WTC11 (cell line): ENCODE measurements around the gene PFN1. TPM values are rescaled to one million over a fixed set of nuclear protein-coding genes. Genes with fewer than 3 reads are reported as not detected.

Experiments
- ATAC-seq: fragments of 200-7000 bp; cut with Tn5 transposase; 2 replicates; pipeline ENCODE4 v1.10.0; 2021; ENCODE audit warnings: mild to moderate bottlenecking, moderate library complexity
- CTCF ChIA-PET: fragments of 300-600 bp; sonication (Branson Sonifier 250); formaldehyde crosslinking; loops from one replicate; lab custom pipeline; 2021; ENCODE audit warnings: antibody characterized with exemption; lab: Charles Lee
- POLR2A ChIA-PET: fragments of 350-600 bp; sonication (Branson Sonifier 250); formaldehyde crosslinking; loops from one replicate; lab custom pipeline; 2021; ENCODE audit warnings: antibody characterized with exemption; lab: Charles Lee
- DNase-seq: peaks from one replicate; pipeline ENCODE4 v3.0.0; 2021; ENCODE audit warnings: low spot score
- H3K27ac Mint-ChIP-seq: 2 replicates; pipeline ENCODE4 v1.8.0; 2021; ENCODE audit warnings: mixed read lengths
- H3K27me3 Mint-ChIP-seq: 2 replicates; pipeline ENCODE4 v1.8.0; 2021; ENCODE audit warnings: low read depth, mild to moderate bottlenecking, moderate library complexity, mixed read lengths
- H3K36me3 Mint-ChIP-seq: 2 replicates; pipeline ENCODE4 v1.8.0; 2021; ENCODE audit warnings: mixed read lengths
- H3K4me1 Mint-ChIP-seq: 2 replicates; pipeline ENCODE4 v1.8.0; 2022; ENCODE audit warnings: mixed read lengths
- H3K4me3 Mint-ChIP-seq: 2 replicates; pipeline ENCODE4 v1.8.0; 2021; ENCODE audit warnings: mild to moderate bottlenecking, moderate library complexity, mixed read lengths
- H3K9me3 Mint-ChIP-seq: 2 replicates; pipeline ENCODE4 v1.8.0; 2021; ENCODE audit warnings: mixed read lengths
- CTCF ChIP-seq: fragments of 200-600 bp; IDR thresholded peaks from 2 replicates; pipeline ENCODE4 v1.8.0; 2022; ENCODE audit warnings: antibody characterized with exemption
- E2F5 ChIP-seq: sonication (generic); formaldehyde crosslinking; IDR thresholded peaks from 2 replicates; pipeline ENCODE4 v1.8.1; 2022; ENCODE audit warnings: mild to moderate bottlenecking, moderate library complexity, missing genetic modification reagents
- ERG ChIP-seq: fragments of 250-450 bp; sonication (Bioruptor Pico); IDR thresholded peaks from 2 replicates; pipeline ENCODE4 v1.8.0; 2021; ENCODE audit warnings: mild to moderate bottlenecking
- ESRRA ChIP-seq: sonication (generic); formaldehyde crosslinking; IDR thresholded peaks from 2 replicates; pipeline ENCODE4 v1.8.1; 2022; ENCODE audit warnings: mild to moderate bottlenecking, missing genetic modification reagents, borderline replicate concordance
- GRHL2 ChIP-seq: fragments of 250-450 bp; sonication (Bioruptor Pico); IDR thresholded peaks from 2 replicates; pipeline ENCODE4 v1.8.0; 2022; ENCODE audit warnings: mild to moderate bottlenecking, moderate library complexity; ENCODE audit not compliant: insufficient replicate concordance, severe bottlenecking
- HMGXB4 ChIP-seq: sonication (generic); formaldehyde crosslinking; IDR thresholded peaks from 2 replicates; pipeline ENCODE4 v1.8.1; 2023; ENCODE audit warnings: mild to moderate bottlenecking, moderate library complexity, missing genetic modification reagents
- SMAD3 ChIP-seq: sonication (generic); formaldehyde crosslinking; IDR thresholded peaks from 2 replicates; pipeline ENCODE4 v1.8.0; 2022; ENCODE audit warnings: missing genetic modification reagents, mild to moderate bottlenecking, borderline replicate concordance
- TEAD4 ChIP-seq: sonication (generic); formaldehyde crosslinking; IDR thresholded peaks from 2 replicates; pipeline ENCODE4 v1.8.0; 2022; ENCODE audit warnings: mild to moderate bottlenecking, missing genetic modification reagents
- TP53 ChIP-seq: sonication (generic); formaldehyde crosslinking; IDR thresholded peaks from 2 replicates; pipeline ENCODE4 v1.8.1; 2023; ENCODE audit warnings: mild to moderate bottlenecking, missing genetic modification reagents
- ZMAT4 ChIP-seq: fragments of 250-450 bp; sonication (Bioruptor Pico); IDR thresholded peaks from 2 replicates; pipeline ENCODE4 v1.9.0; 2021; ENCODE audit warnings: mild to moderate bottlenecking
- ZNF121 ChIP-seq: sonication (generic); formaldehyde crosslinking; IDR thresholded peaks from 2 replicates; pipeline ENCODE4 v1.8.0; 2023; ENCODE audit warnings: missing genetic modification reagents
- ZNF138 ChIP-seq: sonication (generic); formaldehyde crosslinking; conservative IDR thresholded peaks from 2 replicates; pipeline ENCODE4 v1.8.1; 2022; ENCODE audit warnings: mild to moderate bottlenecking, moderate library complexity, missing genetic modification reagents
- ZNF396 ChIP-seq: fragments of 250-450 bp; sonication (Bioruptor Pico); IDR thresholded peaks from 2 replicates; pipeline ENCODE4 v1.8.0; 2021; ENCODE audit warnings: mild to moderate bottlenecking, moderate library complexity, borderline replicate concordance
- ZNF416 ChIP-seq: fragments of 250-450 bp; sonication (Bioruptor Pico); IDR thresholded peaks from 2 replicates; pipeline ENCODE4 v1.9.0; 2021; ENCODE audit warnings: mild to moderate bottlenecking, inconsistent platforms
- ZNF512 ChIP-seq: sonication (generic); formaldehyde crosslinking; IDR thresholded peaks from 2 replicates; pipeline ENCODE4 v1.8.1; 2022; ENCODE audit warnings: missing genetic modification reagents, borderline replicate concordance
- ZSCAN18 ChIP-seq: fragments of 250-450 bp; sonication (Bioruptor Pico); IDR thresholded peaks from 2 replicates; pipeline ENCODE4 v2.1.2; 2022; ENCODE audit warnings: mild to moderate bottlenecking, moderate library complexity
- total RNA-seq: library from RNA; stranded (reverse); gene quantifications from 3 replicates; pipeline ENCODE4 v1.2.3, GENCODE V29; 2021

Gene PFN1
- total RNA-seq, 1 experiment from 2014 or later, result 1,289 TPM

- TF ChIP-seq ZMAT4 (CRISPR knock-in tag), result no peak
Measured at GRCh38 chr17:4955091-4955490, 6.8 kb upstream of the PFN1 start (continued).

- POLR2A ChIA-PET, result interaction anchor here (0.5 to 2.1 kb wide), 3 partner anchors 13 to 143 kb away, joined by 3 to 7 read pairs (median 3); no protein-coding TSS in a partner anchor
Measured at GRCh38 chr17:4953451-4953961, 5.2 kb upstream of the PFN1 start.

More at GRCh38 chr17:4953451-4953961, 5.2 kb upstream of the PFN1 start:
- Mint-ChIP-seq H3K27ac (no peak overlapping the region), H3K9me3 (no peaks in the 10 kb centered on the region), H3K4me1 (peaks cover 34% of the 10 kb centered on the region), H3K4me3 (no peak overlapping the region), H3K27me3 (no peaks in the 10 kb centered on the region), H3K36me3 (no peaks in the 10 kb centered on the region)
- no peak for ATAC-seq
- TF ChIP-seq TEAD4 (CRISPR knock-in tag) (no peak), HMGXB4 (no peak), E2F5 (CRISPR knock-in tag) (no peak), CTCF (no peak), ZNF512 (CRISPR knock-in tag) (no peak), ZSCAN18 (no peak), ZNF416 (CRISPR knock-in tag) (no peak), TP53 (no peak), ZNF396 (CRISPR knock-in tag) (no peak), ZNF121 (CRISPR knock-in tag) (no peak), ZNF138 (CRISPR knock-in tag) (no peak), SMAD3 (CRISPR knock-in tag) (no peak), ESRRA (CRISPR knock-in tag) (no peak), GRHL2 (CRISPR knock-in tag) (no peak), ERG (CRISPR knock-in tag) (no peak)
- DNase-seq, result no peak
- CTCF ChIA-PET, result interaction anchor here (1.1 kb wide), 2 partner anchors 33 to 44 kb away, joined by 3 to 4 read pairs; no protein-coding TSS in a partner anchor
